ENCODE measurements around the gene PFKFB1. TPM values are rescaled to one million over a fixed set of nuclear protein-coding genes. Genes with fewer than 3 reads are reported as not detected.

Gene PFKFB1
- total RNA-seq, 4 donors from 2014 or later: not detected

GRCh38 chrX:54891573-54891972 is 102.4 kb downstream of the PFKFB1 start:
- peak in 1 of 3 donors; percentile 62 for DNase-seq

DNA sequence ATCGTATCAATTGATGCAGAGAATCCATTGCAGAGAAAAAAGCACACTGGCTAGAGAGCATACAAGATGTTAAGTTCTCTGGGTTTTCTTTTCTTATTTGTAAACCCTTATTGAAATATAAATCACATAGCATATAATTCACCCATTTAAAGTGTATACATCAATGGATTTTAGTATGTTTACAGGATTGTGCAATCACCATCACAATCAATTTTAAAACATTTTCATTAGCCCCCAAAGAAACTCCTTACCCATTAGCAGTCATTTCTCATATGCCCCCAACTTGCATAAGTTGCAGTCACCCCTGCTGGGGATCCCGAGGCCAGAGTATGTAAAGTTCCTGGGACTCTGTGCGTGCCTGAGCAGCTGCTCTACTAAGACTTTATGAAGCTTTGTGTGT is 108.2 kb downstream of the PFKFB1 start:
- no peak for DNase-seq
- H3K4me3 ChIP-seq: no peak overlapping the region
- no peaks in the 10 kb centered on the region for H3K4me1 ChIP-seq
- H3K27ac ChIP-seq: no peak overlapping the region
- H3K27me3 ChIP-seq: no peaks in the 10 kb centered on the region
- TF ChIP-seq POLR2A (IDR thresholded peaks at IDR 0.05): no peak
- no peak for TF ChIP-seq CTCF (IDR thresholded peaks at IDR 0.05)
- H3K9me3 ChIP-seq: no peaks in the 10 kb centered on the region
- H3K36me3 ChIP-seq: no peaks in the 10 kb centered on the region

More at GRCh38 chrX:54891573-54891972, 102.4 kb downstream of the PFKFB1 start:
- H3K4me1 ChIP-seq: no peaks in the 10 kb centered on the region
- peaks cover 0 to 7% (median 0%) of the 10 kb centered on the region in 4 donors for H3K9me3 ChIP-seq
- H3K4me3 ChIP-seq: no peak overlapping the region
- no peaks in the 10 kb centered on the region for H3K27me3 ChIP-seq
- no peaks in the 10 kb centered on the region for H3K36me3 ChIP-seq
- H3K27ac ChIP-seq: no peak overlapping the region
- TF ChIP-seq POLR2A (IDR thresholded peaks at IDR 0.05) (no peak), CTCF (IDR thresholded peaks at IDR 0.05) (peak in 4 of 6 experiments; percentile 34 to 59 (median 50))

Small RNA genes within 50 kb of the gene (small RNA-seq; reads per million reads assigned to genes)
- gene RF00614: 0 reads per million in 2 donors

Other genes with a start within 250 kb of the PFKFB1 start
- gene ITIH6, start 195.9 kb downstream of the PFKFB1 start, total RNA-seq: not detected
- gene MAGED2, start 186.4 kb downstream of the PFKFB1 start, total RNA-seq: 10 to 100 TPM; 42.1 to 65.9 (median 53.2) TPM
- 10 to 100 TPM in 1 of 4 donors, 1 to 10 TPM in 3; 1.4 to 14.0 (median 3.0) TPM for gene TRO, start 73.4 kb downstream of the PFKFB1 start, total RNA-seq
- gene APEX2, start 6.2 kb upstream of the PFKFB1 start, total RNA-seq: 10 to 100 TPM; 12.4 to 17.8 (median 15.7) TPM
- not detected for gene ALAS2, start 36.8 kb upstream of the PFKFB1 start, total RNA-seq
- gene PAGE2B, start 80.8 kb upstream of the PFKFB1 start, total RNA-seq: not detected
- gene PAGE2, start 94.8 kb upstream of the PFKFB1 start, total RNA-seq: not detected
- gene PAGE5, start 226.2 kb upstream of the PFKFB1 start, total RNA-seq: not detected